ENCODE results near the gene EARS2. TPM values are rescaled to one million over a fixed set of nuclear protein-coding genes. Genes with fewer than 3 reads are reported as not detected.

The EARS2 gene
- total and polyA plus RNA-seq, 9 of the 15 experiments (the other 6 are each of a cell fraction or from before 2014, with no cell fraction given), result 17.6 to 58.6 (median 36.3) TPM

DNA sequence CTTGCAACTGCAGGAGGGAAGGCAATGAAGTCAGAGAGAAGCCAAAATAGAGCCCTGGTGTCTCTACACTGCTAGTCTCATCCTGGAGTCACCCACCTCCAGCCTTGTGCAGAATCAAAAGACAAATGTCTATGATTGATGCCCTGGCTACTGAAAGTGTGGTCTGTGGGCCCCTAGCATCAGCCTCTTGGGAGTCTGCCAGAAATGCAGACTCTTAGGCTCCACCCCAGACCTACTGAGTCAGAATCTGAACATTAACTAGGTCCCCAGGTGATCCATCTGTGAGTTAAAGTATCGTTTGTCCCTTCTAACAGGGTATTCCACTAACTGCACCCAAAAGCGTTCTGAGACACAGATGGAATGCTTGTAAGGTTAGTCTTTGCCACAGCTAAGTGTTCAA is 21.2 kb downstream of the EARS2 start:
- Histone ChIP-seq H3K36me3 (ENCODE audit: control insufficient read depth, insufficient read depth, low read length) (peaks cover 82% of the 10 kb centered on the region), H3K4me1 (replicated peaks in 1 of 2; ENCODE audit: control insufficient read depth in 2 of 2, insufficient read depth in 2 of 2, low read length in 2 of 2) (peaks cover 4 to 9% of the 10 kb centered on the region in 2 experiments; a peak in 3 of 5 replicates), H3K9me1 (ENCODE audit: control insufficient read depth, insufficient read depth, low read length) (peaks cover 3% of the 10 kb centered on the region), H3K27me3 (ENCODE audit: control insufficient read depth in 2 of 2, insufficient read depth in 2 of 2, low read length in 2 of 2) (no peaks in the 10 kb centered on the region), H3K9ac (ENCODE audit: insufficient read depth in 1 of 2, low read depth in 2 of 2, low read length in 2 of 2) (no peak overlapping the region), H3K4me3 (no peak overlapping the region), H3K79me2 (ENCODE audit: control insufficient read depth, insufficient read depth, low read length) (no peaks in the 10 kb centered on the region), H4K20me1 (replicated peaks; ENCODE audit: control insufficient read depth, insufficient read depth, low read length) (no peaks in the 10 kb centered on the region), H2AFZ (ENCODE audit: low read depth, low read length) (no peak overlapping the region), H3K27ac (ENCODE audit: extremely low read depth, low read depth, low read length) (no peak overlapping the region), H3K4me2 (ENCODE audit: insufficient read depth, low read length) (no peak overlapping the region), H3K9me3 (replicated peaks; ENCODE audit: control insufficient read depth, insufficient read depth, low read depth, low read length) (no peaks in the 10 kb centered on the region)
- ATAC-seq (no peak), DNase-seq (ENCODE audit: extremely low read depth in 1 of 4, low spot score in 3 of 4) (no peak), FAIRE-seq (no peak)
- in situ Hi-C loops (cut with MboI), result no loop called here
- intact Hi-C loops (cut with micrococcal nuclease), result no loop called here
- ChIA-PET POLR2A (interaction anchor here (2.1 kb wide), 1 partner anchor 10 kb away, joined by 4 read pairs; no protein-coding TSS in a partner anchor), CTCF (ENCODE audit: low intra/inter-chr PET ratio) (no interaction called here)
- no TSS peak for BruUV-seq (replicated peaks)
- TF ChIP-seq, protein P1, sequence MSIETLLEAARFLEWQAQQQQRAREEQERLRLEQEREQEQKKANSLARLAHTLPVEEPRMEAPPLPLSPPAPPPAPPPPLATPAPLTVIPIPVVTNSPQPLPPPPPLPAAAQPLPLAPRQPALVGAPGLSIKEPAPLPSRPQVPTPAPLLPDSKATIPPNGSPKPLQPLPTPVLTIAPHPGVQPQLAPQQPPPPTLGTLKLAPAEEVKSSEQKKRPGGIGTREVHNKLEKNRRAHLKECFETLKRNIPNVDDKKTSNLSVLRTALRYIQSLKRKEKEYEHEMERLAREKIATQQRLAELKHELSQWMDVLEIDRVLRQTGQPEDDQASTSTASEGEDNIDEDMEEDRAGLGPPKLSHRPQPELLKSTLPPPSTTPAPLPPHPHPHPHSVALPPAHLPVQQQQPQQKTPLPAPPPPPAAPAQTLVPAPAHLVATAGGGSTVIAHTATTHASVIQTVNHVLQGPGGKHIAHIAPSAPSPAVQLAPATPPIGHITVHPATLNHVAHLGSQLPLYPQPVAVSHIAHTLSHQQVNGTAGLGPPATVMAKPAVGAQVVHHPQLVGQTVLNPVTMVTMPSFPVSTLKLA (conservative IDR thresholded peaks at IDR 0.05), result no peak
- TF ChIP-seq ZNF75A (CRISPR knock-in tag; IDR thresholded peaks at IDR 0.05), result no peak
- TF ChIP-seq RBM34 (IDR thresholded peaks at IDR 0.05; ENCODE audit: borderline replicate concordance, insufficient read depth, low read length), result no peak
- TF ChIP-seq, protein P2, sequence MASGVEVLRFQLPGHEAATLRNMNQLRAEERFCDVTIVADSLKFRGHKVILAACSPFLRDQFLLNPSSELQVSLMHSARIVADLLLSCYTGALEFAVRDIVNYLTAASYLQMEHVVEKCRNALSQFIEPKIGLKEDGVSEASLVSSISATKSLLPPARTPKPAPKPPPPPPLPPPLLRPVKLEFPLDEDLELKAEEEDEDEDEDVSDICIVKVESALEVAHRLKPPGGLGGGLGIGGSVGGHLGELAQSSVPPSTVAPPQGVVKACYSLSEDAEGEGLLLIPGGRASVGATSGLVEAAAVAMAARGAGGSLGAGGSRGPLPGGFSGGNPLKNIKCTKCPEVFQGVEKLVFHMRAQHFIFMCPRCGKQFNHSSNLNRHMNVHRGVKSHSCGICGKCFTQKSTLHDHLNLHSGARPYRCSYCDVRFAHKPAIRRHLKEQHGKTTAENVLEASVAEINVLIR (CRISPR knock-in tag; IDR thresholded peaks at IDR 0.05), result no peak
- TF ChIP-seq KDM2B (CRISPR knock-in tag; IDR thresholded peaks at IDR 0.05), result no peak
- TF ChIP-seq CBFA2T2 (conservative IDR thresholded peaks at IDR 0.05), result no peak
- no peak for TF ChIP-seq PCBP2 (IDR thresholded peaks at IDR 0.05; ENCODE audit: low read depth, low read length, poor library complexity, severe bottlenecking)
- no peak for TF ChIP-seq JUND (IDR thresholded peaks at IDR 0.05; ENCODE audit: borderline replicate concordance, low read depth, low read length)
- TF ChIP-seq JUND (tag; IDR thresholded peaks at IDR 0.05; ENCODE audit: borderline replicate concordance, low read depth, low read length), result no peak
- no peak for TF ChIP-seq BCL6 (CRISPR knock-in tag; IDR thresholded peaks at IDR 0.05)
- no peak for TF ChIP-seq CHD2 (IDR thresholded peaks at IDR 0.05; ENCODE audit: low read depth, low read length)
- 93% methylated on average over 2 of the region's 2 CpGs for WGBS (ENCODE audit: insufficient coverage, low coverage, missing lambda C conversion rate)
